Epithelial cell of esophagus (primary cell): ENCODE data around the gene NUDCD3.

Experiments used
- DNase-seq: peaks from one replicate; pipeline ENCODE4 v3.0.0; 2010; ENCODE audit warnings: low read depth
- H3K4me3 ChIP-seq: 2 replicates; pipeline ENCODE4 v1.5.1; 2011; ENCODE audit warnings: mild to moderate bottlenecking, low read length, control low read depth
- CTCF ChIP-seq: IDR thresholded peaks from 2 replicates; pipeline ENCODE4 v1.5.1; 2011; ENCODE audit warnings: low read depth, mild to moderate bottlenecking, low read length, control low read depth, inconsistent platforms; ENCODE audit not compliant: insufficient read depth; ENCODE audit errors: missing control alignments

NUDCD3 gene

GRCh38 chr7:44377681-44378421 is 112.6 kb downstream of the NUDCD3 start:
- no peak for TF ChIP-seq CTCF
- no peak overlapping the region for H3K4me3 ChIP-seq
- DNase-seq: peak; percentile 73

DNA sequence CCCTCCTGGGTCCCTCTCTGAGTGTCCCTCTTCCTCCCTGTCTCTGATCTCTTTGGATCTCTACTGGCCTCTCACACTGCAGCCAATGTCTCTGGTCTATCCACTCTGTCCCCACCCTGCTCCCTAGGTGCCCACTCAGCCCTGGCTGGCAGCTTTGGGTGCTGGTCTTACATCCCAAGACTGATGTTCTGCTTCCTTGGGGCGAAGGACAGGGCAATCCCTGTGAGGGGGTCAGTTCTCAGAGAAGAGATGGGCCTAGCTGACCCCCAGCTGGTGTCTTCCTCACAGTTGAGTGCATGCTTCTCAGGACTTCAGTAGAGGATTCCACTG is 113.4 kb downstream of the NUDCD3 start:
- no peak for TF ChIP-seq CTCF
- no peak for DNase-seq

GRCh38 chr7:44376429-44377133 is 113.9 kb downstream of the NUDCD3 start:
- H3K4me3 ChIP-seq: no peak overlapping the region
- no peak for DNase-seq
- no peak for TF ChIP-seq CTCF

More for the DNA sequence above, 113.4 kb downstream of the NUDCD3 start:
- no peak overlapping the region for H3K4me3 ChIP-seq

- no peak overlapping the region for H3K4me3 ChIP-seq
- no peak for DNase-seq
- no peak for TF ChIP-seq CTCF
Observed at GRCh38 chr7:44375926-44376342, 114.5 kb downstream of the NUDCD3 start.

DNA sequence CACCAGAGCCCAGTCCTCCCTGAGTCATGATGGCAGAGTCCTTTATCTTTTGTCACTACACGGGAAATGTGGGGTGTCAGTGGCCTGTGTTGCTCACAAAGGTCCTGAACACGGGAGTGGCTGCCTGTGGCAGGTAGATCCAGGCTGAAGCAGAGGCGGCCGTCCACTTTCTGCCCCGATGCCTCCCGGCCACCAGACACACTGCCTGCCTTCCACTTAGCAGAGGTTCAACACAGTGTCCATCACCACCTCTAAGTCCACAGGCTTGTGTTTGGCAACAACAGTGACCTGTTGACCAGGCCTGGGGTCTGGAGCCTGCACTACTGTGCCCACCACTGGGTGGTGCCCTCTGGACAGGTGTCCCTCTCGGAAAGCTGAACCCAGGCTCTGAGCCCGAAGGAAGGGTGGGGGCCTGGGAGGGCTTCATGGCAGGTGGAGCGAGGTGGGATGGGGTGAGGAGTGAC is 115.2 kb downstream of the NUDCD3 start:
- no peak overlapping the region for H3K4me3 ChIP-seq
- DNase-seq: no peak
- no peak for TF ChIP-seq CTCF

DNA sequence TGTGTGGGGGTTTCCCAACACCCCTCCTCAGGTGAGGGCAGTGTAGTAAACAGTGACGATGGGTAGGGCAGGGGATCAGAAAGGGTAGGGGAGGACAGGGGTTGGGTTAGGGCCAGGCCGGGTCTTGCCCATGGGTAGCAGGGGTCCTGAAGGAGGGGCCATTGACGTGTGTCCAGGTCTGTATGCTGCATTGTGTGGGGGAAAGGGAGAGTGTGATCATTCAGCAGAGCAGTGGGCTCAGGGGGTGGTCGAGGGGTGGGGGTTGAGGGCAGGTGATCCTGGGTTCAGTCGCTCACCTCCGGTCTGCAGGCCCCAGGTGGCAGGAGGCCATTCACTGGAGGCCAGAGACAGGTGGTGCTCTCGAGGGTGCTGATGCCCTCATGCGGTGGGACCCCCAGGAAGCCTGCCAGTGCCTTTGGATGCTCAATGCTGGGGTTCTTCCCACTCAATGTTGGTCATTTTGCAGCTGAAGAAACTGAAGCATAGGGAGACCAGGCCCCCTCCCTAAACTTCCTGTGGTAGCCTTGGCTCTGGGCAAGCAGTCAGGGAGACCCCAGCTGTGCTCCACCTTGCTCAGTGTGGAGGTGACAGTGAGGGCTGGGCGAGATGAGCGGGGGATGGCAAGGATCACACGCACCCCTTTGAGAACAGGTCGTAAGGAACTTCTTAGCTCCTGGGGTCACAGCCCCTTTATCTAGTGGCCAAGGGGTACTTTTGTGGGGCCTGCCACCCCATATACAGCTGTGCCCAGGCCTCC is 116.3 kb downstream of the NUDCD3 start:
- DNase-seq: no peak
- TF ChIP-seq CTCF: no peak
- no peak overlapping the region for H3K4me3 ChIP-seq

- no peak overlapping the region for H3K4me3 ChIP-seq
- no peak for TF ChIP-seq CTCF
- no peak for DNase-seq
Observed at GRCh38 chr7:44373418-44373740, 117.1 kb downstream of the NUDCD3 start.
